Left renal cortex interstitium (tissue), 4 donors: ENCODE results near the gene ZNF24. TPM values are rescaled to one million over a fixed set of nuclear protein-coding genes. Genes with fewer than 3 reads are reported as not detected.

Source experiments
- DNase-seq, 4 donors: peaks; one replicate each; pipeline ENCODE4 v3.0.0-alpha.2; 2013; ENCODE audit warnings: low read depth in 4 of 4, low spot score in 2 of 4, missing footprints in 1 of 4
- polyA plus RNA-seq, 4 donors: library from polyadenylated mRNA; unstranded; fragments of 120-200 nt; gene quantifications; one replicate each; pipeline ENCODE4 v1.2.1, GENCODE V29; 2013; ENCODE audit not compliant: insufficient read length in 4 of 4

Gene ZNF24
- polyA plus RNA-seq, 4 donors, result 67.7 to 77.6 (median 74.3) TPM

GRCh38 chr18:35361570-35362321 lies 17.5 kb upstream of the ZNF24 start:
- no peak for DNase-seq

GRCh38 chr18:35355140-35355618 lies 11.0 kb upstream of the ZNF24 start:
- peak in 1 of 4 donors; percentile 73 for DNase-seq

- DNase-seq, result no peak
Measured at GRCh38 chr18:35352778-35353177, 8.6 kb upstream of the ZNF24 start.

- no peak for DNase-seq
Measured at GRCh38 chr18:35352283-35352682, 8.1 kb upstream of the ZNF24 start.

- DNase-seq, result no peak
Measured at GRCh38 chr18:35348001-35348400, 3.8 kb upstream of the ZNF24 start.

GRCh38 chr18:35345950-35346349 lies 1.7 kb upstream of the ZNF24 start:
- DNase-seq, result no peak

- peak in 1 of 4 donors; percentile 61 for DNase-seq
Measured at GRCh38 chr18:35345460-35345921, 1.3 kb upstream of the ZNF24 start.

GRCh38 chr18:35344736-35345459 lies 678 bp upstream of the ZNF24 start:
- DNase-seq, result peak in 1 of 4 donors; percentile 10

- peak in 1 of 4 donors; percentile 3 for DNase-seq
Measured at GRCh38 chr18:35343488-35343935, 708 bp downstream of the ZNF24 start.

- no peak for DNase-seq
Measured at GRCh38 chr18:35337286-35337685, 6.9 kb downstream of the ZNF24 start.

GRCh38 chr18:35335866-35336265 lies 8.4 kb downstream of the ZNF24 start:
- peak in 1 of 4 donors; percentile 10 for DNase-seq

GRCh38 chr18:35334821-35335220 lies 9.4 kb downstream of the ZNF24 start:
- DNase-seq, result no peak

GRCh38 chr18:35334212-35334611 lies 10.0 kb downstream of the ZNF24 start:
- DNase-seq, result no peak

GRCh38 chr18:35331367-35332087 lies 12.7 kb downstream of the ZNF24 start:
- DNase-seq, result no peak

- no peak for DNase-seq
Measured at GRCh38 chr18:35328868-35329267, 15.4 kb downstream of the ZNF24 start.

- DNase-seq, result no peak
Measured at GRCh38 chr18:35326695-35327387, 17.4 kb downstream of the ZNF24 start.

GRCh38 chr18:35324926-35325655 lies 19.1 kb downstream of the ZNF24 start:
- DNase-seq, result no peak

- DNase-seq, result no peak
Measured at GRCh38 chr18:35322486-35323458, 21.4 kb downstream of the ZNF24 start.

- DNase-seq, result no peak
Measured at GRCh38 chr18:35311496-35311895, 32.7 kb downstream of the ZNF24 start.
